Suprapubic skin (tissue), 4 donors: ENCODE data around the gene IL3RA.
"Not testable (repeated sequence)": the region's sequence is repeated elsewhere in the genome, so short reads cannot be mapped to it uniquely, and the experiment has no call there.

Experiments used
- EP300 ChIP-seq: sonication (generic); formaldehyde crosslinking; IDR thresholded peaks from one replicate; pipeline ENCODE4 v1.6.1; 2017; ENCODE audit warnings: antibody characterized with exemption
- POLR2A ChIP-seq, 2 donors: fragments of 450-650 bp; IDR thresholded peaks; one replicate each; pipeline ENCODE4 v1.6.1; 2017; ENCODE audit warnings: antibody characterized with exemption in 2 of 2, mild to moderate bottlenecking in 2 of 2, moderate library complexity in 2 of 2
- POLR2AphosphoS5 ChIP-seq, 3 donors: sonication (generic); formaldehyde crosslinking; IDR thresholded peaks; one replicate each; pipeline ENCODE4 v1.6.1; 2017; ENCODE audit warnings: antibody characterized with exemption in 3 of 3
- TF ChIP-seq, protein P1 (sequence below), 2 donors: fragments of 200-600 bp in 1 of 2; fragments of 450-650 bp in 1 of 2; sonication (generic) in 1 of 2; IDR thresholded peaks; one replicate each; pipeline ENCODE4 v1.5.1; 2016 to 2019; ENCODE audit warnings: antibody characterized with exemption in 2 of 2, mild to moderate bottlenecking in 1 of 2, moderate library complexity in 1 of 2

DNA sequence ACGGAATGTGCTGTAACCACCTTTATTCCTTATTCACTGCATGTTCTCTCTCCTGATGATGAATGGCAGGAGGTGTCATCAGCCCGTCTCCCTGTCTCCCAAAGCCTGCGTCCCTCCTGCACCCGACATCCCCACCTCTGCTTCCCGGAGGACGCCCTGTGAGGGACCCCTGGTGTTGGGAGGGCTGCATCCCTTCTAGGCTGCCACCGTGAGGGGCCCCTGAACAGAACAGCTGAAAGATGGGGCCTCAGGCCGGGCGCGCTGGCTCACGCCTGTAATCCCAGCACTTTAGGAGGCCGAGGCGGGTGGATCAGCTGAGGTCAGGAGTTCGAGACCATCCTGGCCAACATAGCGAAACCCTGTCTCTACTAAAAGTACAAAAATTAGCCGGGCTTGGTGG lies 89.7 kb downstream of the IL3RA start:
- TF ChIP-seq, protein P1, sequence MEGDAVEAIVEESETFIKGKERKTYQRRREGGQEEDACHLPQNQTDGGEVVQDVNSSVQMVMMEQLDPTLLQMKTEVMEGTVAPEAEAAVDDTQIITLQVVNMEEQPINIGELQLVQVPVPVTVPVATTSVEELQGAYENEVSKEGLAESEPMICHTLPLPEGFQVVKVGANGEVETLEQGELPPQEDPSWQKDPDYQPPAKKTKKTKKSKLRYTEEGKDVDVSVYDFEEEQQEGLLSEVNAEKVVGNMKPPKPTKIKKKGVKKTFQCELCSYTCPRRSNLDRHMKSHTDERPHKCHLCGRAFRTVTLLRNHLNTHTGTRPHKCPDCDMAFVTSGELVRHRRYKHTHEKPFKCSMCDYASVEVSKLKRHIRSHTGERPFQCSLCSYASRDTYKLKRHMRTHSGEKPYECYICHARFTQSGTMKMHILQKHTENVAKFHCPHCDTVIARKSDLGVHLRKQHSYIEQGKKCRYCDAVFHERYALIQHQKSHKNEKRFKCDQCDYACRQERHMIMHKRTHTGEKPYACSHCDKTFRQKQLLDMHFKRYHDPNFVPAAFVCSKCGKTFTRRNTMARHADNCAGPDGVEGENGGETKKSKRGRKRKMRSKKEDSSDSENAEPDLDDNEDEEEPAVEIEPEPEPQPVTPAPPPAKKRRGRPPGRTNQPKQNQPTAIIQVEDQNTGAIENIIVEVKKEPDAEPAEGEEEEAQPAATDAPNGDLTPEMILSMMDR (IDR thresholded peaks at IDR 0.05), result not testable (repeated sequence)
- TF ChIP-seq POLR2A (IDR thresholded peaks at IDR 0.05); EP300; POLR2AphosphoS5 (IDR thresholded peaks at IDR 0.05): not testable (repeated sequence)
